Endothelial cell of umbilical vein (primary cell): ENCODE results near the gene VCPKMT. TPM values are rescaled to one million over a fixed set of nuclear protein-coding genes. Genes with fewer than 3 reads are reported as not detected.

Experiments
- BruUV-seq: library from RNA; stranded (reverse); fragments of 400-500 nt; replicated peaks from 2 replicates; lab custom pipeline; 2021; lab: Mats Ljungman, UMichigan
- CTCF ChIA-PET: fragments of 300-600, 350-600 bp; sonication (Branson Sonifier 250); formaldehyde crosslinking; loops from one replicate; lab custom pipeline; 2021; ENCODE audit warnings: antibody characterized with exemption, inconsistent platforms; lab: Charles Lee
- POLR2A ChIA-PET: fragments of 300-600, 350-600 bp; sonication (Branson Sonifier 250); formaldehyde crosslinking; loops from one replicate; lab custom pipeline; 2021; ENCODE audit warnings: antibody characterized with exemption, inconsistent platforms; lab: Charles Lee
- DNase-seq: peaks from one replicate; pipeline ENCODE4 v3.0.0-alpha.2; 2011; ENCODE audit warnings: low read depth, low spot score
- FAIRE-seq: peaks from 2 replicates; lab custom pipeline; 2011; peaks lifted over from hg19 to GRCh38; lab: Jason Lieb, UNC
- H2AFZ ChIP-seq: 2 replicates; pipeline ENCODE4 v1.6.0; 2012; ENCODE audit warnings: low read depth, low read length, control low read depth, inconsistent platforms
- H3K27ac ChIP-seq: 2 replicates; pipeline ENCODE4 v1.5.1; 2011; ENCODE audit warnings: low read depth, mild to moderate bottlenecking, control low read depth, low read length, moderate library complexity; ENCODE audit not compliant: insufficient read depth
- H3K27me3 ChIP-seq, 2 experiments: 2 replicates each; pipeline versions ENCODE4 v1.6.0 to v1.6.1; 2011; ENCODE audit warnings: low read length in 2 of 2, mixed read lengths in 1 of 2; ENCODE audit not compliant: control insufficient read depth in 2 of 2, insufficient read depth in 2 of 2
- H3K36me3 ChIP-seq, 2 experiments: 2 replicates in 1 of 2; 3 replicates in 1 of 2; pipeline ENCODE4 v1.5.1; 2011; ENCODE audit warnings: low read length in 2 of 2, mild to moderate bottlenecking in 1 of 2, moderate library complexity in 1 of 2; ENCODE audit not compliant: control insufficient read depth in 2 of 2, insufficient read depth in 2 of 2; ENCODE audit errors: extremely low read depth in 1 of 2
- H3K4me1 ChIP-seq: 3 replicates; pipeline ENCODE4 v1.5.1; 2011; ENCODE audit warnings: mild to moderate bottlenecking, low read length; ENCODE audit not compliant: control insufficient read depth, insufficient read depth; ENCODE audit errors: extremely low read depth
- H3K4me2 ChIP-seq: 2 replicates; pipeline ENCODE4 v1.6.1; 2011; ENCODE audit warnings: low read length, control low read depth, mixed read lengths; ENCODE audit not compliant: insufficient read depth
- H3K4me3 ChIP-seq, 3 experiments: fragments of 200-600 bp in 1 of 3; sonication (generic), shearing (Covaris generic) in 1 of 3; replicated peaks in 1 of 3; 2 replicates each; pipeline ENCODE4 v1.5.1; 2011 to 2016; ENCODE audit warnings: control low read depth in 3 of 3, low read length in 3 of 3, mild to moderate bottlenecking in 2 of 3, inconsistent platforms in 1 of 3, low read depth in 1 of 3, moderate library complexity in 1 of 3; ENCODE audit not compliant: insufficient read depth in 1 of 3
- H3K79me2 ChIP-seq: 2 replicates; pipeline ENCODE4 v1.6.0; 2012; ENCODE audit warnings: low read length, inconsistent platforms; ENCODE audit not compliant: control insufficient read depth, insufficient read depth
- H3K9ac ChIP-seq: replicated peaks from 2 replicates; pipeline ENCODE3; 2011; ENCODE audit warnings: low read length, control low read depth; ENCODE audit not compliant: insufficient read depth; ENCODE audit errors: extremely low read depth
- H3K9me1 ChIP-seq: replicated peaks from 3 replicates; pipeline ENCODE4 v1.6.0; 2011; ENCODE audit warnings: mild to moderate bottlenecking, low read length; ENCODE audit not compliant: control insufficient read depth, insufficient read depth; ENCODE audit errors: extremely low read depth
- H3K9me3 ChIP-seq: replicated peaks from 2 replicates; pipeline ENCODE4 v1.5.1; 2012; ENCODE audit warnings: low read length, inconsistent platforms; ENCODE audit not compliant: control insufficient read depth, insufficient read depth
- H4K20me1 ChIP-seq: replicated peaks from 2 replicates; pipeline ENCODE3; 2011; ENCODE audit warnings: mild to moderate bottlenecking, low read length; ENCODE audit not compliant: control insufficient read depth, insufficient read depth; ENCODE audit errors: extremely low read depth
- CTCF ChIP-seq, 2 donors: IDR thresholded peaks; 1 replicate in 1 of 2; 2 replicates in 1 of 2; pipeline ENCODE4 v1.5.1; 2011; ENCODE audit warnings: low read length in 2 of 2, mild to moderate bottlenecking in 2 of 2, moderate library complexity in 2 of 2, control low read depth in 1 of 2, inconsistent platforms in 1 of 2, low read depth in 1 of 2; ENCODE audit not compliant: insufficient read depth in 1 of 2; ENCODE audit errors: extremely low read depth in 1 of 2
- EZH2 ChIP-seq: IDR thresholded peaks from 2 replicates; pipeline ENCODE4 v1.6.1; 2012; ENCODE audit warnings: borderline replicate concordance, low read depth, mild to moderate bottlenecking, moderate library complexity, low read length, inconsistent platforms; ENCODE audit not compliant: severe bottlenecking
- FOS ChIP-seq: IDR thresholded peaks from 2 replicates; pipeline ENCODE4 v1.6.1; 2011; ENCODE audit warnings: mild to moderate bottlenecking, low read length, moderate library complexity, borderline replicate concordance; ENCODE audit not compliant: insufficient read depth
- GATA2 ChIP-seq: IDR thresholded peaks from 2 replicates; pipeline ENCODE4 v1.7.0; 2011; ENCODE audit warnings: low read depth, mild to moderate bottlenecking, moderate library complexity, mixed read lengths, low read length; ENCODE audit not compliant: insufficient read length, insufficient read depth
- JUN ChIP-seq: IDR thresholded peaks from 2 replicates; pipeline ENCODE4 v1.6.1; 2011; ENCODE audit warnings: borderline replicate concordance, low read depth; ENCODE audit not compliant: insufficient read length, insufficient read depth
- MYC ChIP-seq: IDR thresholded peaks from one replicate; pipeline ENCODE4 v1.6.1; 2011; ENCODE audit warnings: mild to moderate bottlenecking, low read depth, low read length
- POLR2A ChIP-seq: IDR thresholded peaks from 2 replicates; pipeline ENCODE4 v1.6.1; 2012; ENCODE audit warnings: low read depth, mild to moderate bottlenecking, control low read depth, low read length
- POLR2AphosphoS5 ChIP-seq: IDR thresholded peaks from 2 replicates; pipeline ENCODE4 v1.6.1; 2012; ENCODE audit warnings: low read depth, mild to moderate bottlenecking, control low read depth, low read length, moderate library complexity; ENCODE audit not compliant: insufficient read depth
- dilution Hi-C: fragments of 300-500 bp; cut with MboI; formaldehyde crosslinking; loops from one replicate; pipeline ENCODE4 v1.15.0; 2019; ENCODE audit warnings: low sequenced_read_pairs; ENCODE audit not compliant: extremely low pct_ligation_motif_present
- intact Hi-C: fragments of 100-400 bp; cut with micrococcal nuclease; formaldehyde crosslinking; loops from one replicate; pipeline ENCODE4 v1.10.0; 2022
- polyA plus RNA-seq, 4 experiments: library from polyadenylated mRNA; depleted of rRNA in 3 of 4; stranded (reverse) in 3 of 4; unstranded in 1 of 4; fragments of >200 nt; gene quantifications; 2 replicates each; pipeline versions ENCODE4 v1.2.1 to v1.2.3, GENCODE V29; 2011 to 2012; ENCODE audit warnings: missing spikeins in 1 of 4
- total RNA-seq: library from RNA; stranded (reverse); gene quantifications from 2 replicates; pipeline ENCODE4 v1.2.3, GENCODE V29; 2021
- TF ChIP-seq, protein P1 (sequence below): IDR thresholded peaks from 2 replicates; pipeline ENCODE4 v1.6.1; 2011; ENCODE audit not compliant: insufficient read depth, insufficient read length

Gene VCPKMT
- total and polyA plus RNA-seq, 2 donors (not counting 3 experiments of a cell fraction or from before 2014, with no cell fraction given) = 3.5 to 9.2 TPM

GRCh38 chr14:50060871-50061663 lies 55.3 kb downstream of the VCPKMT start:
- peak overlapping the region; percentile 88 for H2AFZ ChIP-seq
- peak; percentile 89 for FAIRE-seq
- intact Hi-C loops = loop anchor here (1.0 to 2.0 kb wide), 8 partner anchors 16 to 196 kb away; partner anchors contain the start of gene ARF6
- no peaks in the 10 kb centered on the region for H3K36me3 ChIP-seq
- TF ChIP-seq CTCF (IDR thresholded peaks at IDR 0.05; ENCODE audit: extremely low read depth in 1 of 2, insufficient read depth in 1 of 2, low read depth in 1 of 2, low read length in 2 of 2) (peak in 1 of 2 donors; percentile 4), MYC (no peak), JUN (peak; percentile 57), GATA2 (no peak), POLR2A (no peak), EZH2 (no peak), POLR2AphosphoS5 (no peak), FOS (peak; percentile 58)
- TF ChIP-seq, protein P1, sequence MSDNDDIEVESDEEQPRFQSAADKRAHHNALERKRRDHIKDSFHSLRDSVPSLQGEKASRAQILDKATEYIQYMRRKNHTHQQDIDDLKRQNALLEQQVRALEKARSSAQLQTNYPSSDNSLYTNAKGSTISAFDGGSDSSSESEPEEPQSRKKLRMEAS = no peak
- H3K4me3 ChIP-seq = no peak overlapping the region
- CTCF ChIA-PET = interaction anchor here (0.9 to 3.5 kb wide), 27 partner anchors 9 to 199 kb away, joined by 3 to 25 read pairs (median 6); partner anchors contain the start of gene ARF6
- BruUV-seq = TSS peak; percentile 82
- H4K20me1 ChIP-seq = no peaks in the 10 kb centered on the region
- DNase-seq = peak; percentile 82
- H3K27me3 ChIP-seq = no peaks in the 10 kb centered on the region
- H3K9me3 ChIP-seq = no peaks in the 10 kb centered on the region
- peak overlapping the region; percentile 88 for H3K27ac ChIP-seq
- no peaks in the 10 kb centered on the region for H3K79me2 ChIP-seq
- peak overlapping the region; percentile 42 for H3K4me2 ChIP-seq
- no peaks in the 10 kb centered on the region for H3K9me1 ChIP-seq
- dilution Hi-C loops = no loop called here
- H3K4me1 ChIP-seq = peaks cover 31% of the 10 kb centered on the region
- H3K9ac ChIP-seq = peak overlapping the region; percentile 66
- POLR2A ChIA-PET = interaction anchor here (0.6 kb wide), 2 partner anchors 44 to 47 kb away, joined by 3 to 4 read pairs; no protein-coding TSS in a partner anchor
